Urinary bladder (tissue), 4 donors: ENCODE measurements around the gene CPED1. TPM values are rescaled to one million over a fixed set of nuclear protein-coding genes. Genes with fewer than 3 reads are reported as not detected.
A peak's percentile ranks its signal among the peaks of the same experiment; 100 is the strongest.
"Not testable (repeated sequence)": the region's sequence is repeated elsewhere in the genome, so short reads cannot be mapped to it uniquely, and the experiment has no call there.

Experiments used
- DNase-seq: peaks from one replicate; pipeline ENCODE4 v3.0.0-alpha.2; 2015; ENCODE audit errors: extremely low spot score
- H3K27ac ChIP-seq: one replicate; pipeline ENCODE4 v1.5.1; 2013; ENCODE audit warnings: low read depth, mild to moderate bottlenecking, moderate library complexity
- H3K36me3 ChIP-seq: one replicate; pipeline ENCODE4 v1.6.1; 2013; ENCODE audit warnings: mild to moderate bottlenecking, moderate library complexity; ENCODE audit not compliant: insufficient read depth
- H3K4me1 ChIP-seq: one replicate; pipeline ENCODE4 v1.6.1; 2013; ENCODE audit warnings: mild to moderate bottlenecking, moderate library complexity; ENCODE audit not compliant: insufficient read depth
- H3K4me3 ChIP-seq: one replicate; pipeline ENCODE4 v1.5.1; 2013; ENCODE audit warnings: low read depth, low read length
- WGBS: extraction: QIAGEN DNeasy Blood & Tissue Kit; methylation state at CpG from one replicate; pipeline ENCODE4 v1.1.7; 2013; 5-methylcytosine and 5-hydroxymethylcytosine counted together
- polyA plus RNA-seq: library from polyadenylated mRNA; stranded (reverse); fragments of 200-250 nt; gene quantifications from one replicate; pipeline ENCODE4 v1.2.3, GENCODE V29; 2013
- total RNA-seq: library from RNA; depleted of rRNA; stranded (reverse); fragments of >200 nt; gene quantifications from one replicate; pipeline ENCODE4 v1.2.3, GENCODE V29; 2014
- donor health status: healthy with polysubstance abuse.
- donor health status: healthy.

Gene CPED1
- total and polyA plus RNA-seq, 2 donors, result 33.4 to 78.4 TPM

DNA sequence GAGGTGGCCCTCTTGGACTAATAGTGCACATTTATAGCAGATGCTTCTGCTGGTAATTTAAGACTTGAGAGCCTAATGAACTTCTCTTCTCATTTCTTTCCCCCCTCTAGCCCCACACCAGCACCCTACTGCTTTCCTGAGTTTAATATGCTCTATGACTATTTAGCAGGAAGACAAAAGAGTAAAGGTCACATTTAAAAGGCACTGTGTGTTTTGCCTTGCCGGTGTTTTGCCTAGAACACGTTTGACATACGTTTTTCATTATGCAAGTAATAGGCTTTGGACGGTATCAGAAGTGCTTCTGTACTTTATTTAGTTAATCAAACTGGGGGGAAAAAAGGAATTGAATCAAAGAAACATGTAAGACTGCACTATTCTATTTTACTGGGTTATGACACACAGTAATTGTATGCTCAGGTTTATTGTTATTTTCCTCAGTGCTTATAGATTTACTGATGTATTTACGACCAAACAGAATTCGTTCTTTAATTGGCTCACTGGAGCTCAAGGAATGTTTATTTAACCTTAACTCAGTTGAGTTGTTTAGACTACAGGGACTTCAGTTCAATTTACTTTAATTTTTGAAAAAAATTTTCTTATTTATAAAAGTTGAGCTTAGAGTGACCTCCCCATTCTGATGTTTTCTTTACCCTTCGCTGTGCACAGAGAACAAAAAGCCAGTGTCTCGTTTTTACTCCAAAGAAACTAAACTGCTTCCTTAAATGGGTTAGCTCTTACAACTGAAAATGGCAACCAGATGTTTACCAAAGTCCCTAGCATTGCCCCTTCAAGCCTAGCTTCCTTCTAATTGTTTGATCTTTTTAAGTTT is 35.4 kb downstream of the CPED1 start:
- H3K36me3 ChIP-seq, result no peaks in the 10 kb centered on the region
- no peak overlapping the region for H3K4me3 ChIP-seq
- H3K4me1 ChIP-seq, result peaks cover 2% of the 10 kb centered on the region
- peak overlapping the region; percentile 50 for H3K27ac ChIP-seq
- WGBS, result 21% methylated on average over 8 of the region's 8 CpGs
- DNase-seq, result no peak

- Histone ChIP-seq H3K36me3 (no peaks in the 10 kb centered on the region), H3K27ac (no peak overlapping the region), H3K4me3 (no peak overlapping the region), H3K4me1 (peaks cover 2% of the 10 kb centered on the region)
- WGBS, result 22% methylated on average over 5 of the region's 5 CpGs
- DNase-seq, result no peak
Measured at GRCh38 chr7:121024611-121025010, 36.1 kb downstream of the CPED1 start.

- no peak for DNase-seq
- peaks cover 2% of the 10 kb centered on the region for H3K4me1 ChIP-seq
- no peak overlapping the region for H3K27ac ChIP-seq
Measured at GRCh38 chr7:121026159-121026558, 37.6 kb downstream of the CPED1 start.

GRCh38 chr7:121026577-121027111 is 38.1 kb downstream of the CPED1 start:
- no peak overlapping the region for H3K27ac ChIP-seq
- DNase-seq, result no peak
- 95% methylated on average over 3 of the region's 3 CpGs for WGBS
- no peaks in the 10 kb centered on the region for H3K36me3 ChIP-seq
- H3K4me3 ChIP-seq, result no peak overlapping the region
- peaks cover 2% of the 10 kb centered on the region for H3K4me1 ChIP-seq

More at GRCh38 chr7:121026159-121026558, 37.6 kb downstream of the CPED1 start:
- H3K4me3 ChIP-seq, result no peak overlapping the region
- WGBS, result 96% methylated on average over 1 of the region's 1 CpG
- no peaks in the 10 kb centered on the region for H3K36me3 ChIP-seq

DNA sequence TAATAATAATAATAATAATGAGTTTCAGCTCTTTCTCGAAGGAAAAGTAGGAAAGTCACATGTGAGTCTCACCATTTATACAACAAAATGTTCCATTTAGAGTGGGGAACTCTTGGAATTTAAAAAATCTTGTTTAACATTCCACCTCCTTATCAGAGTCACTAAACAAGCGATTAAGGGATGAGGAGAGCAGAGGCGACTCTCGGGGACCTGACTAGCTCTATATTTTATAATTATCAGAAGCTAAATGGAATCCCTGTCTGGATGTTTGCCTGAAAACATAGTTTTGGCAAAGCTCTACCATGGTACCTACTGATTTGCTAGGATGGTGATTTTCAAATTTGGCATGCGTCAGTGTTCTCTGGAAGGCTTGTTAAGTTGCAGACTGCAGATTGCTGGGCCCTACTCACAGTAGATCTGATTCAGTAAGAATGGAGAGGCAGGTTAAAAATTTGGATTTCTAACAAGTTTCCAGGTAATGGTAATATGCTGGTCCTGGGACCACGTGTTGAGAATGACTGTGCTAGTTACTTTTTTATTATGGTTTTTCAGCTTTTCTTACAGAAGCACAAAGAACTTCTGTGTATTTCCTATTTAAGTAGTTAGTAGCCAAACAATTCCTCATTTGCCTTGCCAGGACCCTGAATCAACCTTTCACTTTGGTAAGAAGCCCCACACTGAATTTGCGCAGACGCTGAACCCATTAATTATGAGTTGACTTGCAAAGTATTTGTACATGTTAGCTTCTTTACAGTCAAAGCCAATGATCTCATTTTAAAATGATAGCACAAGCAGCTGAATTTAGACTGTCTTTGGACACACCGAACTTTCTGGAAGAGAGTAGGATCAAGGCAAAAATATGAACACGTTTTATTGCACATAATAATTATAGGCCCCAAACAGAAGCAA is 39.5 kb downstream of the CPED1 start:
- DNase-seq, result no peak
- H3K4me1 ChIP-seq, result peaks cover 2% of the 10 kb centered on the region
- WGBS, result 31% methylated on average over 10 of the region's 10 CpGs
- no peaks in the 10 kb centered on the region for H3K36me3 ChIP-seq
- no peak overlapping the region for H3K27ac ChIP-seq
- no peak overlapping the region for H3K4me3 ChIP-seq

DNA sequence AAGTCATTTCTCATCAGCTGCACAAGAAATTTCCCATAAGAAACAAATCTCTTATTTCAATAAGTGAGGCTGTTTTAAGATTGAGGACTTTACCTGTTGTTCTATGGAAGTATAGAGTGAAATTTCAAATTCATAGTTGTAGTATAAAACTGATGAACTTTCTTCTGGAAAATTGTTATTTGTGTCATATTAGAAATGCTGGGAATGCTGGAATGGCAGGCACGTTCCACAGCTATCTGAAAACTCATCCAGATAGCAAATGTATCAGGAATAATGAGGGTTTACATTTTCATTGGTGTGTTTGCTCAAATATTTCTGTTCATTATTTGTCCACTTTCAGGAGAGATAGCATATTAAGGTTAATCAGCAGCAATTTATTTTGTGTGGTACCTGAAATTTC is 40.8 kb downstream of the CPED1 start:
- Histone ChIP-seq H3K27ac (no peak overlapping the region), H3K4me1 (peaks cover 2% of the 10 kb centered on the region), H3K36me3 (no peaks in the 10 kb centered on the region), H3K4me3 (no peak overlapping the region)
- 67% methylated on average over 1 of the region's 1 CpG for WGBS
- DNase-seq, result no peak

DNA sequence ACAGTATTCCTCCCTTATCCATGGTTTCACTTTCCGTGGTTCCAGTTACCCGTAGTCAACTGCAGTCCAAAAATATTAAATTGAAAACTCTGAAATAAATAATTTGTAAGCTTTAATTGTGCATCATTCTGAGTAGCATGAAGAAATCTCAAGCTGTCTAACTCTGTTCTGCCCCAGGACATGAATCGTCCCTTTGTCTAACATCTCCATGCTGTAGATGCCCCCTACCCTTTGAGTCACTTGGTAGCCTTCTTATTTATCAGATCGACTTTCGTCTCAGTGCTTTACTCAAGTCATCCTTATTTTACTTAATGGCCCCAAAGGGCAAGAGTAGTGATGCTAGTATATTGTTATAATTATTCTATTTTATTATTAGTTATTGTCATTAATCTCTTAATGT is 41.8 kb downstream of the CPED1 start:
- Histone ChIP-seq H3K4me1 (peaks cover 2% of the 10 kb centered on the region), H3K4me3 (no peak overlapping the region), H3K36me3 (no peaks in the 10 kb centered on the region), H3K27ac (no peak overlapping the region)
- WGBS, result 88% methylated on average over 5 of the region's 5 CpGs
- no peak for DNase-seq

DNA sequence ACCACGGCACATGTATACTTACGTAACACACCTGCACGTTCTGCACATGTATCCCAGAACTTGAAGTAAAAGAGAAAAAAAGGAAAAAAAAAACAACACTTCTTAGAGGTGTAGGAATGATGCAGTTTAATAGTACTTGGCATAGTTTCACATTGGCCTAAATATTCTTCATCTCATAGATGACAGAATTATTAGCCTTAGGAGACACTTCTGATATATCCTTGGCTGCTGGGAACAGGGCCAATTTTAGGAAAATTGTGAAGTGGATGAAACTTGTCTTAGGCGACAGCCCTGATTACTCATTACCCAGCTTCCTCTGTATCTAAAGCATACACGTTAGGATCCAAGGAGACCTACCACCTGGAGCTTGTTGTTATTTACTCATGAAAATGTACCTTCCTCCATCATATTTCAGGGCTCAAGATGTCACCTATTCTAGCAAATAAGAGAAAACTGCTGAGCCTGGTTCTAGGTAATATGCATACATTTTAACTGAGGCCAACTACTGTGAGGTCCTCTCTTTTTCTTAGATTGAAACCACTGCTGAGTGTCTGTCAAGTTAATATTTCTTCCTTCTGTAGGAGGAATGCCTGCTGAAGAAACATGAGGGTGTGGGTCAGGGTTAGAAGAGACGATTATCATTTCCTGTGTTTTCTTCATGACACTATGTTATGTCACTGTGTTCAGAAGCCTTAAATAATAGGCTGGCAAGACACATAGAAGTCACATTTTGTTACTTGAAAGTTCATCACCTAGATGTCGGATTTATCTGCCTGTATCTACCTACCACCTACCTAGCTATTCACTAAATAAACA is 44.3 kb downstream of the CPED1 start:
- WGBS, result 44% methylated on average over 7 of the region's 7 CpGs
- Histone ChIP-seq H3K36me3 (no peaks in the 10 kb centered on the region), H3K27ac (no peak overlapping the region), H3K4me1 (no peaks in the 10 kb centered on the region), H3K4me3 (no peak overlapping the region)
- no peak for DNase-seq

DNA sequence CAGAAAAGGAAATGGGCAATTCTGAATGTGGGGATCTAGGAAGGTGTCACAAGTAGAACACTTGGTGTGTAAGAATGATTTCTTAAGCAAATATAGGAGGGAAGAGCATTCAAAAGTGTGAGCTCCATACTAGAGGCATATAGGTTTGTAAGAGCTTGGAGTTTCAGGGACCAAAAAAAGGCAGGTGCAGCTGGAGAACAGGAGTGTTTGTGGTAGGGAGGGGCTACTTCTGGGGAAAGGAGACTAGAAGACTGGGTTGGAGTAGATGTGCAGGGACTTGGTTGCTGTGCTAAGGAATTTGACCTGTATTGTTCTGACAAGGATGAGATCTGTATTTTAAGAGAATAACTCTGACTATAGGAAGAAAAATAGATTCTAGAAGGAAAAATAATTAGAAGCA is 46.4 kb downstream of the CPED1 start:
- H3K36me3 ChIP-seq, result no peaks in the 10 kb centered on the region
- H3K27ac ChIP-seq, result no peak overlapping the region
- H3K4me1 ChIP-seq, result no peaks in the 10 kb centered on the region
- DNase-seq, result no peak
- H3K4me3 ChIP-seq, result no peak overlapping the region

GRCh38 chr7:121036776-121037175 is 48.3 kb downstream of the CPED1 start:
- not testable (repeated sequence) for DNase-seq, H3K4me1 ChIP-seq, H3K36me3 ChIP-seq, H3K27ac ChIP-seq, H3K4me3 ChIP-seq

DNA sequence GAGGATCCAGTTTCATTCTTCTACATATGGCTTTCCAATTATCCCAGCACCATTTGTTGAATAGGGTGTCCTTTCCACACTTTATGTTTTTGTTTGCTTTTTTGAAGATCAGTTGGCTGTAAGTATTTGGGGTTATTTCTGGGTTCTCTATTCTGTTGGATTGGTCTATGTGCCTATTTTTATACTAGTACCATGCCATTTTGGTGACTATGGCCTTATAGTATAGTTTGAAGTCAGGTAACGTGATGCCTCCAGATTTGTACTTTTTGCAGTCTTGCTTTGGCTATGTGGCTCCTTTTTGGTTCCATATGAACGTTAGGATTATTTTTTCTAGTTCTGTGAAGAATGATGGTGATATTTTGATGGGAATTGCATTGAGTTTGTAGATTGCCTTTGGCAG is 48.8 kb downstream of the CPED1 start:
- DNase-seq, H3K36me3 ChIP-seq, H3K4me1 ChIP-seq, H3K27ac ChIP-seq, H3K4me3 ChIP-seq: not testable (repeated sequence)
- 97% methylated on average over 2 of the region's 2 CpGs for WGBS

- Histone ChIP-seq H3K27ac (no peak overlapping the region), H3K4me1 (no peaks in the 10 kb centered on the region), H3K4me3 (no peak overlapping the region), H3K36me3 (no peaks in the 10 kb centered on the region)
- 86% methylated on average over 4 of the region's 4 CpGs for WGBS
- no peak for DNase-seq
Measured at GRCh38 chr7:121037957-121038716, 49.6 kb downstream of the CPED1 start.
